NCI-H446 treated with DMSO at 0.1 percent for 48 hours (cell line): Measurements from ENCODE around the gene MYH6.
A peak's percentile ranks its signal among the peaks of the same experiment; 100 is the strongest.
"Not testable (repeated sequence)": the region's sequence is repeated elsewhere in the genome, so short reads cannot be mapped to it uniquely, and the experiment has no call there.

Source experiments
- DNase-seq: peaks from one replicate; lab custom pipeline; 2025; lab: John Stamatoyannopoulos, UW

The MYH6 gene

GRCh38 chr14:23392613-23393012 is 15.5 kb downstream of the MYH6 start:
- DNase-seq = no peak

- not testable (repeated sequence) for DNase-seq
Observed at GRCh38 chr14:23389871-23390270, 18.2 kb downstream of the MYH6 start.

GRCh38 chr14:23389396-23389795 is 18.7 kb downstream of the MYH6 start:
- no peak for DNase-seq

- DNase-seq = no peak
Observed at GRCh38 chr14:23388996-23389395, 19.1 kb downstream of the MYH6 start.

- no peak for DNase-seq
Observed at GRCh38 chr14:23387916-23388882, 19.9 kb downstream of the MYH6 start.

GRCh38 chr14:23386999-23387398 is 21.1 kb downstream of the MYH6 start:
- DNase-seq = no peak

GRCh38 chr14:23386266-23386657 is 21.8 kb downstream of the MYH6 start:
- DNase-seq = not testable (repeated sequence)

GRCh38 chr14:23385642-23386265 is 22.3 kb downstream of the MYH6 start:
- no peak for DNase-seq

GRCh38 chr14:23385244-23385641 is 22.8 kb downstream of the MYH6 start:
- no peak for DNase-seq

- DNase-seq = no peak
Observed at GRCh38 chr14:23384364-23385080, 23.6 kb downstream of the MYH6 start.

- no peak for DNase-seq
Observed at GRCh38 chr14:23382731-23383440, 25.2 kb downstream of the MYH6 start.

- DNase-seq = no peak
Observed at GRCh38 chr14:23382276-23382675, 25.8 kb downstream of the MYH6 start.

GRCh38 chr14:23381871-23382270 is 26.2 kb downstream of the MYH6 start:
- DNase-seq = peak; percentile 97

GRCh38 chr14:23380976-23381375 is 27.1 kb downstream of the MYH6 start:
- DNase-seq = no peak

- no peak for DNase-seq
Observed at GRCh38 chr14:23380197-23380914, 27.7 kb downstream of the MYH6 start.

GRCh38 chr14:23379366-23380196 is 28.5 kb downstream of the MYH6 start:
- DNase-seq = no peak

GRCh38 chr14:23378612-23379220 is 29.4 kb downstream of the MYH6 start:
- DNase-seq = no peak

- no peak for DNase-seq
Observed at GRCh38 chr14:23377573-23378563, 30.2 kb downstream of the MYH6 start.

GRCh38 chr14:23377198-23377550 is 30.9 kb downstream of the MYH6 start:
- DNase-seq = no peak
